Inflammatory macrophage treated with lipopolysaccharide for 4 hours (primary cell): ENCODE measurements around the gene SLC49A3.
"Not testable (repeated sequence)": the region's sequence is repeated elsewhere in the genome, so short reads cannot be mapped to it uniquely, and the experiment has no call there.

Experiments
- DNase-seq: peaks from one replicate; pipeline ENCODE4 v3.0.0-alpha.2; 2020

The SLC49A3 gene

GRCh38 chr4:688854-689681 is at the start of gene SLC49A3:
TSS of gene SLC49A3 (minus strand) at chr4:689151. CDS start at chr4:689127, 24 bp downstream.
- DNase-seq, result peak; percentile 43

GRCh38 chr4:736561-736960 is 47.6 kb upstream of the SLC49A3 start:
- not testable (repeated sequence) for DNase-seq

GRCh38 chr4:735583-735982 is 46.6 kb upstream of the SLC49A3 start:
- no peak for DNase-seq

GRCh38 chr4:734951-735350 is 46.0 kb upstream of the SLC49A3 start:
- no peak for DNase-seq

DNA sequence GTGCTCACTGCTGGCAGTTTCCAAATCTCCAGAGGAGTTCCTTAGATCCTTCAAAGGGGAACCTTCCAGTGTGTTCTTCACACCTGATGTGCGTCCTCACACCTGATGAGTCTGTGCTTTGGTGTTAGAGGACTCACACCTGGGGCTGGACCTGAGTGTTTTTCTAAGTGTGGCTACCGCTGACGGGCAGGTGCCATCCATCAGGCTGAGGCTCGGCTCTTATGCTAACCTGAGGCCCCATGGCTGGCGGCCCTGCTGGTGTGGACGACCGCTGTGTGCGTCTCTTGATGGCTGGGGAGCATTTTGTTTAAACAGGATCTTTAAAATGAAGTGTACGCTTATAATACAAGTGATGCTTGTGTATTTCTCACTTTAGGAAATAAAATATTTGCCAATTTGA is 45.1 kb upstream of the SLC49A3 start:
- no peak for DNase-seq

- DNase-seq, result no peak
Measured at GRCh38 chr4:733631-733980, 44.7 kb upstream of the SLC49A3 start.

DNA sequence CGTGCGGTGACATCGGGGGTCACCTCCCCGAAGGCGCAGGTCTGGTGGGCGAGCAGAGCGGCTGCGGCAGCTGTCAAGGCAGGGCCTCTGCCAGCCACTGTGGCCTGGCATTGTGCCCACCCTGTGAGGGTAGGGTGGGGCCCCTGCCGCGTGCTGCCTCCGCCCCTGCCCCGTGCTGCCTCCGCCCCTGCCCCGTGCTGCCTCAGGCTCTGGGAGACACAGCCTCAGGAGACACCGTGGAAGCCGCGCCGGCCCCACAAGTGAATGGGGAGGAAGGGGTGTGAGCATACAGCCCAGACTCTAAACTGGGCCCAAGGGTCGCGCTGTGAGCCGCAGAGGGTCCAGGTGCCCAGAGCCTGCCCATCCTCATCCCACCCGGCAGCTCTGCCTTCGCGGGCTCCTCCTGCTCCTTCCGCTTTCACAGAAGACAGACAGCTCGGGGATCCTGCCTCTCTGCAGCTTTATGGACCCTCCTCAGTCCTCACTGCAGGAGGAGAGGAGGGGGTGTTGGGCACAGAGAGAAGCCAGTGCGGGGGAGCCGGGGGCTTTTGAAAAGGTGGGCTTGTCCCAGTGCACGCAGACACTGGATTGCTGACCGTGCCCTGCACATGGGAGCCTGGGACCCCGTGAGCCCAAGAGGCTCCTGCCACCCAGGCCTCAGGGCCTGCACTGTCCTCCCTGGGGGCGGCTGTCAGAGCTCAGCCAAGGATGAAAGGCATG is 44.1 kb upstream of the SLC49A3 start:
- no peak for DNase-seq

DNA sequence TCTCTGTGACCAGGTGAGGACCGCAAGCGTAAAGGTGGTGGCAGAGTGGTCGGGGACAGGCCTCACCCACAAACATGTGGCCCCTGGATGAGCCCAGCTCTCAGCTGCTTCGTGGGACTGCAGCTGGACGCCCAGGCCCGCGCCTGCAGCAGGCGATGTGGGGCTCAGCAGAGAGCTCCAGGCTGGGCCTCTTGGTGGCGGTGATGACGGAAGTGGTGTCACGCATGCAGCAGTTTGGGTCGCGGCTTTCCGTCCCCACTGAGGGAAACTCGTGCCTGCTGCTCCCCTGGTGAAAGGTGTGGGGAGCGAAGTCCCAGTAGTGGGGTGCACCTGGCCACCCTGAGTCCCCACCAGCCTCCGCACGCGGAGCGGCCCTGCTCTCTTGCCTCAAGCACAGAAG is 43.5 kb upstream of the SLC49A3 start:
- no peak for DNase-seq

DNA sequence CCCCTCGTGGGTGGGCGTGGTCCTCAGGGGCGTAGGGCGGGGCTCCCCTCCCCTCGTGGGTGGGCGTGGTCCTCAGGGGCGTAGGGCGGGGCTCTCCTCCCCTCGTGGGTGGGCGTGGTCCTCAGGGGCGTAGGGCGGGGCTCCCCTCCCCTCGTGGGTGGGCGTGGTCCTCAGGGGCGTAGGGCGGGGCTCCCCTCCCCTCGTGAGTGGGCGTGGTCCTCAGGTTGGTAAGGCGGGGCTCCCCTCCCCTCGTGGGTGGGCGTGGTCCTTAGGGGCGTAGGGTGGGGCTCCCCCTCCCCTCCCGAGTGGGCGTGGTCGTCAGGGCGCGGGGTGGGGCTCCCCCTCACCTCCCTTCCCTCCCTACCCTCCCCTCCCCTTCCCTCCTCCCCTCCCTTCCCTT is 43.0 kb upstream of the SLC49A3 start:
- DNase-seq, result not testable (repeated sequence)

GRCh38 chr4:730946-731904 is 42.3 kb upstream of the SLC49A3 start:
- not testable (repeated sequence) for DNase-seq

GRCh38 chr4:730511-730910 is 41.6 kb upstream of the SLC49A3 start:
- no peak for DNase-seq

- no peak for DNase-seq
Measured at GRCh38 chr4:729336-730315, 40.7 kb upstream of the SLC49A3 start.

DNA sequence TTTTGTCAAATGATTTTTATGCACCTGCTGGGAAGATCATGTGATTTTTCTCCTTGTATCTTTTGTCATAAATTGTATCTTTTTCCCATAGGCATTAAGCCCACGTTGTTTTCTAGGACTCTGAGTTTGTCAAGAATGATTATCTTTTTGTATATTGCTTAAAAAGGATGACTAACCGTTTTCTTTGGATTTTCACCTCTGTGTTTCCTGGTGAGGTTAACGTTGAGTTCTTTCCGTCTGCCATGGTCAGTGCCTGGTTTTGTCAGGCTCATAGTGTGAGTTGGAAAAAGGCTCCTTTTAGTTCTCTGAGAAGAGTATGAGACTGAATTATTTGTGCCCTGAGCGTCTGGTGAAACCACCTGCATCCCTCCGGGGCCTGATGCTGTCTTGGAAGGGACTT is 38.6 kb upstream of the SLC49A3 start:
- no peak for DNase-seq

GRCh38 chr4:726838-727237 is 37.9 kb upstream of the SLC49A3 start:
- no peak for DNase-seq

- DNase-seq, result no peak
Measured at GRCh38 chr4:726235-726787, 37.4 kb upstream of the SLC49A3 start.

- DNase-seq, result no peak
Measured at GRCh38 chr4:725391-726234, 36.7 kb upstream of the SLC49A3 start.

- DNase-seq, result no peak
Measured at GRCh38 chr4:723751-724530, 35.0 kb upstream of the SLC49A3 start.

DNA sequence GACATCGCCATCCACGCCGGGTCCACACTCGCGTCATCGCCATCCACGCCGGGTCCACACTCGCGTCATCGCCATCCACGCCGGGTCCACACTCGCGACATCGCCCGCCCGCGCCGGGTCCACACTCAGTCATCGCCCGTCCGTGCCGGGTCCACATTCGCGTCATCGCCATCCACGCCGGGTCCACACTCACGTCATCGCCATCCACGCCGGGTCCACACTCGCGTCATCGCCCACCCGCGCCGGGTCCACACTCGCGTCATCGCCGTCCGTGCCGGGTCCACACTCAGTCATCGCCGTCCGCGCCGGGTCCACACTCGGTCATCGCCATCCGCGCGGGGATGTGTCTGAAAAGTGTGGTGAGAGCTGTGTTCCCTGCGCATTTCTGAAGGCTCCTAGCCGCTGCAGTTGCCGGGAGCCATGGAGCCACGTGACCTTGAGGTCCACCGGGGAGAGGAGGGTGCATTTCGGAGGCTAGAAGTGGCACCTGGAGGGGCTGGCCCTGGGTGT is 34.0 kb upstream of the SLC49A3 start:
- DNase-seq, result no peak

GRCh38 chr4:722169-722725 is 33.3 kb upstream of the SLC49A3 start:
- peak; percentile 11 for DNase-seq
